A549 (cell line): Measurements from ENCODE around the gene ZRANB1. TPM values are rescaled to one million over a fixed set of nuclear protein-coding genes. Genes with fewer than 3 reads are reported as not detected.

Experiments used
- ATAC-seq, 2 experiments: fragments of 200-7000 bp in 1 of 2; fragments of >200 bp in 1 of 2; cut with Nextera tagmentation in 1 of 2; cut with Tn5 transposase in 1 of 2; 3 replicates each; pipeline versions ENCODE4 v1.8.0 to v1.9.1; 2018 to 2020; ENCODE audit warnings: mild to moderate bottlenecking in 1 of 2, moderate library complexity in 1 of 2
- CTCF ChIA-PET: fragments of 300-600 bp; sonication (Branson Sonifier 250); formaldehyde crosslinking; extraction: SDS; loops from one replicate; lab custom pipeline; 2021; ENCODE audit warnings: antibody characterized with exemption, inconsistent platforms; lab: Yijun Ruan, JAX
- POLR2A ChIA-PET: fragments of 350-600 bp; formaldehyde crosslinking; extraction: SDS; loops from one replicate; lab custom pipeline; 2021; ENCODE audit warnings: antibody characterized with exemption, inconsistent platforms; lab: Yijun Ruan, JAX
- DNase-seq, 2 experiments: peaks; one replicate each; pipeline versions ENCODE4 v3.0.0 to v3.0.0-alpha.2; 2011 to 2016; ENCODE audit warnings: low read depth in 1 of 2, low spot score in 1 of 2
- FAIRE-seq: peaks from 2 replicates; lab custom pipeline; 2011; peaks lifted over from hg19 to GRCh38; lab: Jason Lieb, UNC
- H3K27ac ChIP-seq, 2 experiments: fragments of >200 bp; sonication (Bioruptor Twin); formaldehyde crosslinking; 3 replicates each; pipeline ENCODE4 v1.5.1; 2016 to 2017
- H3K4me1 ChIP-seq: fragments of >200 bp; sonication (Bioruptor Twin); formaldehyde crosslinking; 3 replicates; pipeline ENCODE4 v1.6.1; 2016
- H3K4me2 ChIP-seq: fragments of >200 bp; sonication (Bioruptor Twin); formaldehyde crosslinking; 3 replicates; pipeline ENCODE4 v1.6.1; 2016
- H3K4me3 ChIP-seq: fragments of >200 bp; sonication (Bioruptor Twin); formaldehyde crosslinking; 3 replicates; pipeline ENCODE4 v1.5.1; 2016
- H3K9me3 ChIP-seq: fragments of >200 bp; sonication (Bioruptor Twin); formaldehyde crosslinking; 3 replicates; pipeline ENCODE4 v1.6.1; 2016
- BHLHE40 ChIP-seq: IDR thresholded peaks from 2 replicates; pipeline ENCODE4 v1.6.1; 2012; ENCODE audit warnings: low read depth, low read length, inconsistent platforms
- CEBPB ChIP-seq, 2 experiments: fragments of >200 bp in 1 of 2; sonication (Bioruptor Twin) in 1 of 2; formaldehyde crosslinking in 1 of 2; IDR thresholded peaks; 2 replicates each; pipeline ENCODE4 v1.6.1; 2012 to 2016
- E2F6 ChIP-seq: IDR thresholded peaks from 2 replicates; pipeline ENCODE4 v1.6.1; 2012; ENCODE audit warnings: low read depth, borderline replicate concordance
- GATA3 ChIP-seq: IDR thresholded peaks from 2 replicates; pipeline ENCODE4 v1.6.1; 2012; ENCODE audit warnings: borderline replicate concordance
- HOXB5 ChIP-seq: fragments of 250-450 bp; sonication (Bioruptor Pico); IDR thresholded peaks from 2 replicates; pipeline ENCODE4 v1.5.0; 2020; ENCODE audit warnings: mild to moderate bottlenecking, moderate library complexity
- MAFK ChIP-seq: fragments of 450-650 bp; IDR thresholded peaks from 2 replicates; pipeline ENCODE4 v1.6.1; 2014; ENCODE audit not compliant: partially characterized antibody
- MAZ ChIP-seq: fragments of 150-350 bp; IDR thresholded peaks from 2 replicates; pipeline ENCODE4 v1.6.1; 2014; ENCODE audit warnings: antibody characterized with exemption, low read depth, low read length, borderline replicate concordance
- NFE2L2 ChIP-seq: fragments of 150-350 bp; conservative IDR thresholded peaks from 2 replicates; pipeline ENCODE4 v1.6.1; 2014; ENCODE audit warnings: low read length
- NR3C1 ChIP-seq: fragments of >200 bp; sonication (Bioruptor Twin); formaldehyde crosslinking; IDR thresholded peaks from 3 replicates; pipeline ENCODE4 v1.6.1; 2017
- POLR2A ChIP-seq: IDR thresholded peaks from 2 replicates; pipeline ENCODE4 v1.6.1; 2012; ENCODE audit warnings: mild to moderate bottlenecking, low read length
- REST ChIP-seq: fragments of 200-600 bp; sonication (generic); IDR thresholded peaks from 2 replicates; pipeline ENCODE4 v1.6.1; 2016; ENCODE audit warnings: antibody characterized with exemption, mild to moderate bottlenecking, moderate library complexity
- RFX5 ChIP-seq: fragments of 450-650 bp; IDR thresholded peaks from 2 replicates; pipeline ENCODE4 v1.7.1; 2014; ENCODE audit warnings: antibody characterized with exemption, mild to moderate bottlenecking, moderate library complexity
- ZFP36 ChIP-seq: fragments of 450-650 bp; IDR thresholded peaks from 2 replicates; pipeline ENCODE4 v1.6.1; 2014; ENCODE audit warnings: borderline replicate concordance; ENCODE audit not compliant: partially characterized antibody
- WGBS: methylation state at CpG from one replicate; pipeline ENCODE4 v1.1.6; 2017; ENCODE audit errors: missing lambda C conversion rate; 5-methylcytosine and 5-hydroxymethylcytosine counted together
- polyA plus RNA-seq, 4 experiments: library from polyadenylated mRNA; depleted of rRNA in 3 of 4; stranded (reverse); fragments of >200 nt; fragmentation: RNase III in 1 of 4; extraction: RNeasy Plus Mini Kit Qiagen cat#74134 plus additional on column Dnase treatment in 1 of 4; gene quantifications; 2 replicates in 3 of 4; 3 replicates in 1 of 4; pipeline ENCODE4 v1.2.3, GENCODE V29; 2011 to 2017
- TF ChIP-seq, protein P1 (sequence below): IDR thresholded peaks from 2 replicates; pipeline ENCODE4 v1.6.1; 2012
- TF ChIP-seq, protein P2 (sequence below): fragments of >200 bp; sonication (Bioruptor Twin); formaldehyde crosslinking; IDR thresholded peaks from 3 replicates; pipeline ENCODE4 v1.6.1; 2016
- TF ChIP-seq, protein P3 (sequence below): fragments of >200 bp; sonication (Bioruptor Twin); formaldehyde crosslinking; IDR thresholded peaks from 2 replicates; pipeline ENCODE4 v1.6.1; 2016

The ZRANB1 gene
- polyA plus RNA-seq, 2 of the 4 experiments (the other 2 are of a cell fraction), result 8.0 to 19.5 TPM

DNA sequence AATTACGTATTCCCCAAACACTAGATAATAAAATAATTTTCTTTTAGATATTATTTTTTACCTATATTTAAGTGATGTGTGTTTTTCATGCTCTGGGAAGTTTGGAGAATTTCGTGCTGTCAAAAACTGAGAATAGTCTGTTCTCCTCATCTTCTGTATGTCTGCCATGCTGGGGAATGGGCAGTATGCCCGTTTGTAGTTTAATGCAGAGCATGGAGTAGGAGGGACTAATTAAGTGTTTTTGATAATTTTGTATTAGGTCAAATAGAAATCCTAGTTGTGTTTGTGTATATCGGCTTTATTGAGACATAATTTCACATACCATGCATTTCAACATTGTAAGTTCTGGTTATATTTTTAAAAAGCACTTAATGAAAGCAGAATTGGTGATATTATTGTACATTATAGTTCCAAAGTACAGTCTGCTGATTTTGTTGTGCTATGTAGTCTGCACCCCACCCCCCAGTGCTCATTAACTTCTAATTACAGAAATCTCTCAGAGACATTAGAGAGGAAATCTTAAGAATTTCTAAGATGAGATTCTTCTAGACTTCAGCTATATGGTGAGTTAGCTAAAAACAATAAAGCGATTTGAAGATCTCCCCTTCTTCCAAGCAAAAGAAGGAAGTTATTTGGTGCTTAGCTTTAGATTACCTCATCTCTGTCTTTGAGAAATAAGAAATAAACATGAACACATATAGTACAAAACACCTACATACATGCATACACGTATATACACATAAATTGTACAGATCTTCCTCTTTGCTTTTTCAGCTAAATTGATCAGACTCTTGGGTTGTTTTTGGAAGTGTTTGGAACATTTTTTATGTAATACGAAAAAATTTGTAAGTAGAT lies 22.2 kb downstream of the ZRANB1 start:
- FAIRE-seq, result no peak
- ATAC-seq, result no peak
- CTCF ChIA-PET, result no interaction called here
- Histone ChIP-seq H3K4me1 (0 out of 3 replicates have a peak, but pooled peaks cover 3% of the 10 kb centered on the region), H3K9me3 (no peaks in the 10 kb centered on the region), H3K4me2 (no peak overlapping the region), H3K4me3 (no peak overlapping the region), H3K27ac (no peak overlapping the region)
- no peak for DNase-seq
- TF ChIP-seq, protein P1, sequence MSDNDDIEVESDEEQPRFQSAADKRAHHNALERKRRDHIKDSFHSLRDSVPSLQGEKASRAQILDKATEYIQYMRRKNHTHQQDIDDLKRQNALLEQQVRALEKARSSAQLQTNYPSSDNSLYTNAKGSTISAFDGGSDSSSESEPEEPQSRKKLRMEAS, result no peak
- TF ChIP-seq MAZ (no peak), E2F6 (no peak), RFX5 (no peak), REST (no peak)
- 79% methylated on average over 7 of the region's 7 CpGs for WGBS
- POLR2A ChIA-PET, result no interaction called here

GRCh38 chr10:124966008-124966407 lies 24.1 kb downstream of the ZRANB1 start:
- no peak for TF ChIP-seq MAFK
- ChIA-PET POLR2A (no interaction called here), CTCF (interaction anchor here (0.5 to 1.5 kb wide), 2 partner anchors 27 to 29 kb away, joined by 3 read pairs; no protein-coding TSS in a partner anchor)
- FAIRE-seq, result no peak
- Histone ChIP-seq H3K4me1 (0 out of 3 replicates have a peak, but pooled peaks cover 3% of the 10 kb centered on the region), H3K27ac (no peak overlapping the region), H3K4me3 (no peak overlapping the region), H3K4me2 (no peak overlapping the region), H3K9me3 (no peaks in the 10 kb centered on the region)
- no peak for ATAC-seq
- WGBS, result 79% methylated on average over 5 of the region's 5 CpGs
- no peak for DNase-seq

DNA sequence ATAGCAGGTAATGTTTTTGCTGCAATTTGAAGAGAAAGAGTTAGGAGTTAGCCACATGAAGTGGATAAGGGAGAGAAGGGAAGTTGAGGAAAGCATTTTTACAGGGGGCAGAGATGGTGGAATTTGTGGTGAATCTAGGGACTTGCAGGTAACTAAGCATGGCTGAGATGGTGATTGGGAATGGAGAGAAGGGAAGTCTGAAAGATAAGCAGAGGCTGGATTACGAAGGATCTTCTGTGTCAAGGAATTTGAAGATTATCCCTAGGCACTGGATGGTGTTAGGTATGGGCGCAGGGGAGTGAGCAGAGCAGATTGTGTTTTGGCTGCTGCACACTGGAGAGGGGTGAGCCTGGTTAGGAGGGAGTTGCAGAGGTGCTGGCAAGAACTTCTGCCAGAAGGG lies 25.3 kb downstream of the ZRANB1 start:
- Histone ChIP-seq H3K4me2 (no peak overlapping the region), H3K4me3 (no peak overlapping the region), H3K9me3 (no peaks in the 10 kb centered on the region), H3K4me1 (0 out of 3 replicates have a peak, but pooled peaks cover 3% of the 10 kb centered on the region), H3K27ac (no peak overlapping the region)
- TF ChIP-seq HOXB5 (CRISPR knock-in tag) (no peak), POLR2A (no peak), NR3C1 (no peak), MAFK (no peak), ZFP36 (no peak), BHLHE40 (no peak), GATA3 (no peak), CEBPB (IDR thresholded peaks at IDR 0.05) (no peak), NFE2L2 (no peak), REST (no peak)
- TF ChIP-seq, protein P2, sequence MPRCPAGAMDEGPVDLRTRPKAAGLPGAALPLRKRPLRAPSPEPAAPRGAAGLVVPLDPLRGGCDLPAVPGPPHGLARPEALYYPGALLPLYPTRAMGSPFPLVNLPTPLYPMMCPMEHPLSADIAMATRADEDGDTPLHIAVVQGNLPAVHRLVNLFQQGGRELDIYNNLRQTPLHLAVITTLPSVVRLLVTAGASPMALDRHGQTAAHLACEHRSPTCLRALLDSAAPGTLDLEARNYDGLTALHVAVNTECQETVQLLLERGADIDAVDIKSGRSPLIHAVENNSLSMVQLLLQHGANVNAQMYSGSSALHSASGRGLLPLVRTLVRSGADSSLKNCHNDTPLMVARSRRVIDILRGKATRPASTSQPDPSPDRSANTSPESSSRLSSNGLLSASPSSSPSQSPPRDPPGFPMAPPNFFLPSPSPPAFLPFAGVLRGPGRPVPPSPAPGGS, result no peak
- TF ChIP-seq, protein P3, sequence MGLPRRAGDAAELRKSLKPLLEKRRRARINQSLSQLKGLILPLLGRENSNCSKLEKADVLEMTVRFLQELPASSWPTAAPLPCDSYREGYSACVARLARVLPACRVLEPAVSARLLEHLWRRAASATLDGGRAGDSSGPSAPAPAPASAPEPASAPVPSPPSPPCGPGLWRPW, result no peak
- POLR2A ChIA-PET, result no interaction called here
- DNase-seq (no peak), FAIRE-seq (no peak), ATAC-seq (no peak)
- WGBS, result 93% methylated on average over 2 of the region's 2 CpGs
- CTCF ChIA-PET, result no interaction called here
